ENCODE measurements around the gene ART3. TPM values are rescaled to one million over a fixed set of nuclear protein-coding genes. Genes with fewer than 3 reads are reported as not detected.
"Not testable (repeated sequence)": the region's sequence is repeated elsewhere in the genome, so short reads cannot be mapped to it uniquely, and the experiment has no call there.

The ART3 gene
- total RNA-seq, 4 donors from 2014 or later: 0.68 to 4.4 TPM; not detected in 2

- no peak for TF ChIP-seq CTCF (IDR thresholded peaks at IDR 0.05)
- TF ChIP-seq EP300 (IDR thresholded peaks at IDR 0.05; ENCODE audit: low read depth): no peak
- no peak for TF ChIP-seq POLR2AphosphoS5 (IDR thresholded peaks at IDR 0.05)
- TF ChIP-seq POLR2A (IDR thresholded peaks at IDR 0.05): no peak
- DNase-seq: no peak
- intact Hi-C loops (cut with DNase I; ENCODE audit: low total_unique reads) (no loop called here), in situ Hi-C loops (cut with MboI; ENCODE audit: low pct_ligation_motif_present in 1 of 4, low pct_unique_long_range_greater_than_20kb in 1 of 4, low sequenced_read_pairs in 3 of 4) (no loop called here)
- H3K36me3 ChIP-seq: no peaks in the 10 kb centered on the region
- no peaks in the 10 kb centered on the region for H3K9me3 ChIP-seq
- no peak within 1 kb of the TSS for H3K4me3 ChIP-seq
- 65 to 80% methylated on average over 1 to 2 of the region's 2 CpGs for WGBS, 2 donors (ENCODE audit: low coverage in 1 of 2)
- H3K4me1 ChIP-seq: no peaks in the 10 kb centered on the region
- no peak within 1 kb of the TSS for H3K27ac ChIP-seq
- no peaks in the 10 kb centered on the region for H3K27me3 ChIP-seq
Observed at GRCh38 chr4:76035799-76036380, 38.6 kb upstream of the ART3 start, which contains the start of gene CXCL11. CXCL11 (minus strand) TSS chr4:76036070; CDS start chr4:76035987, 83 bp downstream.

GRCh38 chr4:76036855-76037254 lies 37.7 kb upstream of the ART3 start:
- DNase-seq: no peak
- no peaks in the 10 kb centered on the region for H3K9me3 ChIP-seq
- H3K27me3 ChIP-seq: no peaks in the 10 kb centered on the region
- no peak overlapping the region for H3K4me3 ChIP-seq
- H3K27ac ChIP-seq: no peak overlapping the region
- 100% methylated on average over 3 of the region's 3 CpGs for WGBS, 2 donors (ENCODE audit: low coverage in 1 of 2)
- TF ChIP-seq EP300 (IDR thresholded peaks at IDR 0.05; ENCODE audit: low read depth): no peak
- no peak for TF ChIP-seq POLR2AphosphoS5 (IDR thresholded peaks at IDR 0.05)
- TF ChIP-seq POLR2A (IDR thresholded peaks at IDR 0.05): no peak
- intact Hi-C loops (cut with DNase I; ENCODE audit: low total_unique reads) (no loop called here), in situ Hi-C loops (cut with MboI; ENCODE audit: low pct_ligation_motif_present in 1 of 4, low pct_unique_long_range_greater_than_20kb in 1 of 4, low sequenced_read_pairs in 3 of 4) (no loop called here)
- no peaks in the 10 kb centered on the region for H3K36me3 ChIP-seq
- H3K4me1 ChIP-seq: no peaks in the 10 kb centered on the region

GRCh38 chr4:76042241-76042998 lies 32.1 kb upstream of the ART3 start:
- H3K36me3 ChIP-seq; DNase-seq; H3K27ac ChIP-seq; H3K27me3 ChIP-seq; in situ Hi-C loops (cut with MboI; ENCODE audit: low pct_ligation_motif_present in 1 of 4, low pct_unique_long_range_greater_than_20kb in 1 of 4, low sequenced_read_pairs in 3 of 4); intact Hi-C loops (cut with DNase I; ENCODE audit: low total_unique reads); H3K4me1 ChIP-seq; H3K9me3 ChIP-seq; H3K4me3 ChIP-seq: not testable (repeated sequence)
- 91% methylated on average over 17 of the region's 18 CpGs; no CpG with 5 or more reads in 1 of the 2 donors for WGBS, 2 donors (ENCODE audit: low coverage in 1 of 2)

- WGBS, 2 donors (ENCODE audit: low coverage in 1 of 2): 100% methylated on average over 5 of the region's 18 CpGs; no CpG with 5 or more reads in 1 of the 2 donors
- in situ Hi-C loops (cut with MboI; ENCODE audit: low pct_ligation_motif_present in 1 of 4, low pct_unique_long_range_greater_than_20kb in 1 of 4, low sequenced_read_pairs in 3 of 4); H3K27ac ChIP-seq; H3K4me1 ChIP-seq; H3K36me3 ChIP-seq; H3K27me3 ChIP-seq; H3K4me3 ChIP-seq; intact Hi-C loops (cut with DNase I; ENCODE audit: low total_unique reads); H3K9me3 ChIP-seq; DNase-seq: not testable (repeated sequence)
Observed at GRCh38 chr4:76043306-76043705, 31.2 kb upstream of the ART3 start.

- H3K4me1 ChIP-seq; H3K4me3 ChIP-seq; H3K9me3 ChIP-seq; H3K36me3 ChIP-seq; H3K27ac ChIP-seq; DNase-seq; in situ Hi-C loops (cut with MboI; ENCODE audit: low pct_ligation_motif_present in 1 of 4, low pct_unique_long_range_greater_than_20kb in 1 of 4, low sequenced_read_pairs in 3 of 4); H3K27me3 ChIP-seq; intact Hi-C loops (cut with DNase I; ENCODE audit: low total_unique reads): not testable (repeated sequence)
- WGBS, 2 donors (ENCODE audit: low coverage in 1 of 2): 89 to 95% methylated on average over 4 of the region's 4 CpGs
Observed at GRCh38 chr4:76044686-76045085, 29.8 kb upstream of the ART3 start.

- intact Hi-C loops (cut with DNase I; ENCODE audit: low total_unique reads); H3K4me3 ChIP-seq; H3K27ac ChIP-seq; H3K9me3 ChIP-seq; H3K4me1 ChIP-seq; in situ Hi-C loops (cut with MboI; ENCODE audit: low pct_ligation_motif_present in 1 of 4, low pct_unique_long_range_greater_than_20kb in 1 of 4, low sequenced_read_pairs in 3 of 4); H3K36me3 ChIP-seq; H3K27me3 ChIP-seq; DNase-seq: not testable (repeated sequence)
- 95% methylated on average over 17 of the region's 17 CpGs; no CpG with 5 or more reads in 1 of the 2 donors for WGBS, 2 donors (ENCODE audit: low coverage in 1 of 2)
Observed at GRCh38 chr4:76049860-76050416, 24.6 kb upstream of the ART3 start.

GRCh38 chr4:76050560-76051050 lies 23.9 kb upstream of the ART3 start:
- H3K9me3 ChIP-seq; H3K27ac ChIP-seq; intact Hi-C loops (cut with DNase I; ENCODE audit: low total_unique reads); H3K27me3 ChIP-seq; DNase-seq; H3K4me3 ChIP-seq; H3K4me1 ChIP-seq; H3K36me3 ChIP-seq; in situ Hi-C loops (cut with MboI; ENCODE audit: low pct_ligation_motif_present in 1 of 4, low pct_unique_long_range_greater_than_20kb in 1 of 4, low sequenced_read_pairs in 3 of 4): not testable (repeated sequence)
- WGBS, 2 donors (ENCODE audit: low coverage in 1 of 2): 95% methylated on average over 20 of the region's 27 CpGs; no CpG with 5 or more reads in 1 of the 2 donors
